Measurements from ENCODE around the gene PTPRU.

DNA sequence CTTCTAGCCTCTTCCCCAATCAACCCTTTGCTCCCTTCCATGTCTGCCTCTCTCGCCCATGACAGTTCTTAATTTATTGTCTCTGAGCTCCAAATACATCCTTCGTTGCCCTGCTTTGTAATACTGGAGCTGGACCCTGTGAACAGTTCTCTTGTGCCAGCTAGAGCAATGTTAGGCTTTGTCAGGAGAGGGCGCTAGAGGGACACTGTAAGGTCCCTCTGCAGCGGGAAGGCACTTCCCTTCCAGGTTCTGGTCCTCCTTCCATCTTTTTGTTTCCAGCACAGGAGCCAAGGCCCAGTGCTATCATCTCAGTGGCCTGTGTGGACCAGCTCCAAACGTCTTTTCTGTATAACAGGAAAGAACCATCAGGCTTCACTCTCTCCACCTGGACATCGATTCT is 95.9 kb downstream of the PTPRU start:
- TF ChIP-seq, protein P1, sequence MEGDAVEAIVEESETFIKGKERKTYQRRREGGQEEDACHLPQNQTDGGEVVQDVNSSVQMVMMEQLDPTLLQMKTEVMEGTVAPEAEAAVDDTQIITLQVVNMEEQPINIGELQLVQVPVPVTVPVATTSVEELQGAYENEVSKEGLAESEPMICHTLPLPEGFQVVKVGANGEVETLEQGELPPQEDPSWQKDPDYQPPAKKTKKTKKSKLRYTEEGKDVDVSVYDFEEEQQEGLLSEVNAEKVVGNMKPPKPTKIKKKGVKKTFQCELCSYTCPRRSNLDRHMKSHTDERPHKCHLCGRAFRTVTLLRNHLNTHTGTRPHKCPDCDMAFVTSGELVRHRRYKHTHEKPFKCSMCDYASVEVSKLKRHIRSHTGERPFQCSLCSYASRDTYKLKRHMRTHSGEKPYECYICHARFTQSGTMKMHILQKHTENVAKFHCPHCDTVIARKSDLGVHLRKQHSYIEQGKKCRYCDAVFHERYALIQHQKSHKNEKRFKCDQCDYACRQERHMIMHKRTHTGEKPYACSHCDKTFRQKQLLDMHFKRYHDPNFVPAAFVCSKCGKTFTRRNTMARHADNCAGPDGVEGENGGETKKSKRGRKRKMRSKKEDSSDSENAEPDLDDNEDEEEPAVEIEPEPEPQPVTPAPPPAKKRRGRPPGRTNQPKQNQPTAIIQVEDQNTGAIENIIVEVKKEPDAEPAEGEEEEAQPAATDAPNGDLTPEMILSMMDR (conservative IDR thresholded peaks at IDR 0.05; ENCODE audit: low read depth, low read length): peak; percentile 71
- TF ChIP-seq EZH2 (IDR thresholded peaks at IDR 0.05; ENCODE audit: low read length, unreplicated experiment) (no peak), EZH2phosphoT487 (IDR thresholded peaks at IDR 0.05; ENCODE audit: borderline replicate concordance, low read length) (no peak)
